ENCODE measurements around the gene ISG20L2. TPM values are rescaled to one million over a fixed set of nuclear protein-coding genes. Genes with fewer than 3 reads are reported as not detected.

Gene ISG20L2
- total RNA-seq, 2 experiments from 2014 or later, result 44.2 to 50.9 TPM

- Mint-ChIP-seq H3K4me1 (ENCODE audit: low read depth) (no peaks in the 10 kb centered on the region), H3K27me3 (no peaks in the 10 kb centered on the region), H3K4me3 (no peak overlapping the region), H3K9me3 (no peaks in the 10 kb centered on the region), H3K36me3 (ENCODE audit: low read depth) (peaks cover 25% of the 10 kb centered on the region), H3K27ac (no peak overlapping the region)
- no peak for DNase-seq
- no peak overlapping the region for H3K27ac ChIP-seq (ENCODE audit: low read depth in 1 of 2, low read length in 2 of 2)
- H3K9me3 ChIP-seq (ENCODE audit: control insufficient read depth in 1 of 2, insufficient read depth in 1 of 2, low read length in 2 of 2), result no peaks in the 10 kb centered on the region
- peaks cover 11% of the 10 kb centered on the region for H3K36me3 ChIP-seq (ENCODE audit: insufficient read depth, low read length)
- CTCF ChIA-PET, result interaction anchor here (1.6 to 2.4 kb wide), 3 partner anchors 9 to 25 kb away, joined by 4 to 8 read pairs (median 8); partner anchors contain the start of gene CRABP2
- no peak for ATAC-seq (ENCODE audit: poor library complexity)
- no peak overlapping the region for H3K4me3 ChIP-seq (ENCODE audit: low read length)
- no peak for TF ChIP-seq CTCF (IDR thresholded peaks at IDR 0.05)
- intact Hi-C loops (cut with DNase I, micrococcal nuclease), result no loop called here
- H3K4me1 ChIP-seq (ENCODE audit: insufficient read depth, low read length), result no peaks in the 10 kb centered on the region
- H3K27me3 ChIP-seq (ENCODE audit: control insufficient read depth in 1 of 2, insufficient read depth in 2 of 2, low read length in 2 of 2), result no peaks in the 10 kb centered on the region
- POLR2A ChIA-PET, result interaction anchor here (1.0 to 2.2 kb wide), 2 partner anchors 8 to 24 kb away, joined by 4 to 8 read pairs; no protein-coding TSS in a partner anchor
These were observed 13.7 kb downstream of the ISG20L2 start for GRCh38 chr1:156714830-156715229.

GRCh38 chr1:156712626-156713025, 15.9 kb downstream of the ISG20L2 start:
- ATAC-seq (ENCODE audit: poor library complexity) (no peak), DNase-seq (no peak)
- POLR2A ChIA-PET, result interaction anchor here (0.8 kb wide), 1 partner anchor 9 kb away, joined by 4 read pairs; no protein-coding TSS in a partner anchor
- no peaks in the 10 kb centered on the region for H3K9me3 ChIP-seq (ENCODE audit: control insufficient read depth in 1 of 2, insufficient read depth in 1 of 2, low read length in 2 of 2)
- no peaks in the 10 kb centered on the region for H3K4me1 ChIP-seq (ENCODE audit: insufficient read depth, low read length)
- no peaks in the 10 kb centered on the region for H3K27me3 ChIP-seq (ENCODE audit: control insufficient read depth in 1 of 2, insufficient read depth in 2 of 2, low read length in 2 of 2)
- no peak overlapping the region for H3K27ac Mint-ChIP-seq
- CTCF ChIA-PET, result interaction anchor here (2.8 to 3.0 kb wide), 2 partner anchors 14 to 23 kb away, joined by 7 to 11 read pairs; no protein-coding TSS in a partner anchor
- no peaks in the 10 kb centered on the region for H3K27me3 Mint-ChIP-seq
- H3K4me3 ChIP-seq (ENCODE audit: low read length), result no peak overlapping the region
- H3K9me3 Mint-ChIP-seq, result no peaks in the 10 kb centered on the region
- H3K4me1 Mint-ChIP-seq (ENCODE audit: low read depth), result no peaks in the 10 kb centered on the region
- intact Hi-C loops (cut with DNase I, micrococcal nuclease), result no loop called here
- H3K36me3 ChIP-seq (ENCODE audit: insufficient read depth, low read length), result peaks cover 6% of the 10 kb centered on the region
- no peak overlapping the region for H3K4me3 Mint-ChIP-seq
- TF ChIP-seq CTCF (IDR thresholded peaks at IDR 0.05), result no peak
- H3K36me3 Mint-ChIP-seq (ENCODE audit: low read depth), result peaks cover 23% of the 10 kb centered on the region
- H3K27ac ChIP-seq (ENCODE audit: low read depth in 1 of 2, low read length in 2 of 2), result no peak overlapping the region

GRCh38 chr1:156711011-156711817, 17.4 kb downstream of the ISG20L2 start:
- Histone ChIP-seq H3K27me3 (ENCODE audit: control insufficient read depth in 1 of 2, insufficient read depth in 2 of 2, low read length in 2 of 2) (no peaks in the 10 kb centered on the region), H3K9me3 (ENCODE audit: control insufficient read depth in 1 of 2, insufficient read depth in 1 of 2, low read length in 2 of 2) (no peaks in the 10 kb centered on the region), H3K4me1 (ENCODE audit: insufficient read depth, low read length) (peaks cover 14% of the 10 kb centered on the region), H3K36me3 (ENCODE audit: insufficient read depth, low read length) (peaks cover 3% of the 10 kb centered on the region), H3K27ac (ENCODE audit: low read depth in 1 of 2, low read length in 2 of 2) (no peak overlapping the region), H3K4me3 (ENCODE audit: low read length) (no peak overlapping the region)
- Mint-ChIP-seq H3K36me3 (ENCODE audit: low read depth) (peaks cover 14% of the 10 kb centered on the region), H3K4me3 (no peak overlapping the region), H3K4me1 (ENCODE audit: low read depth) (peaks cover 11% of the 10 kb centered on the region), H3K27me3 (no peaks in the 10 kb centered on the region), H3K27ac (no peak overlapping the region), H3K9me3 (no peaks in the 10 kb centered on the region)
- ATAC-seq (ENCODE audit: poor library complexity) (no peak), DNase-seq (peak in 1 of 14 experiments; percentile 6)
- TF ChIP-seq CTCF (IDR thresholded peaks at IDR 0.05), result no peak
- POLR2A ChIA-PET, result no interaction called here
- intact Hi-C loops (cut with DNase I, micrococcal nuclease), result no loop called here
- CTCF ChIA-PET, result interaction anchor here (2.8 to 3.0 kb wide), 2 partner anchors 15 to 21 kb away, joined by 7 to 11 read pairs; no protein-coding TSS in a partner anchor
